ENCODE data around the gene EXOC2.

DNA sequence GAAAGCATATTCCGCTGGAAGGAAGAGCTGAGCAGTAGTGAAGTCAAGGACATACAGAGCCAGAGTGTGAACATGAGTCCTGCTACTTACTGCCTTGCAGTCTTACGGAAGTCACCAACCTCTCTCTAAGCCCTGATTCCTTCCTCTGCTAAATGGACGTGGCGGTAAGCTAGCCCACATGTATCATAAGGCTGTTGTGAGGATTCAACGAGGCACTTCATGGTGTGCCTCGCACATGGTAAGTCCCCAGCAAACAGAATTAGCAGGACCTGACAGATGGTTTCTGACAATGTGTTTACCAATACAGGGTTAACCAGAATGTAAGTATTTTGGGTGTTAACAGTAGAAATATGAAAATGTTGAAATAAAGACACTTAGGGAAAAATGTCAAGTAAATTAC, 208.2 kb downstream of the EXOC2 start:
- TF ChIP-seq, protein P1, sequence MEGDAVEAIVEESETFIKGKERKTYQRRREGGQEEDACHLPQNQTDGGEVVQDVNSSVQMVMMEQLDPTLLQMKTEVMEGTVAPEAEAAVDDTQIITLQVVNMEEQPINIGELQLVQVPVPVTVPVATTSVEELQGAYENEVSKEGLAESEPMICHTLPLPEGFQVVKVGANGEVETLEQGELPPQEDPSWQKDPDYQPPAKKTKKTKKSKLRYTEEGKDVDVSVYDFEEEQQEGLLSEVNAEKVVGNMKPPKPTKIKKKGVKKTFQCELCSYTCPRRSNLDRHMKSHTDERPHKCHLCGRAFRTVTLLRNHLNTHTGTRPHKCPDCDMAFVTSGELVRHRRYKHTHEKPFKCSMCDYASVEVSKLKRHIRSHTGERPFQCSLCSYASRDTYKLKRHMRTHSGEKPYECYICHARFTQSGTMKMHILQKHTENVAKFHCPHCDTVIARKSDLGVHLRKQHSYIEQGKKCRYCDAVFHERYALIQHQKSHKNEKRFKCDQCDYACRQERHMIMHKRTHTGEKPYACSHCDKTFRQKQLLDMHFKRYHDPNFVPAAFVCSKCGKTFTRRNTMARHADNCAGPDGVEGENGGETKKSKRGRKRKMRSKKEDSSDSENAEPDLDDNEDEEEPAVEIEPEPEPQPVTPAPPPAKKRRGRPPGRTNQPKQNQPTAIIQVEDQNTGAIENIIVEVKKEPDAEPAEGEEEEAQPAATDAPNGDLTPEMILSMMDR (IDR thresholded peaks at IDR 0.05) = no peak
- TF ChIP-seq POLR2A (IDR thresholded peaks at IDR 0.05) = no peak

Data from thyroid gland (tissue), 4 donors.